ENCODE results near the gene PRLR.

The PRLR gene

DNA sequence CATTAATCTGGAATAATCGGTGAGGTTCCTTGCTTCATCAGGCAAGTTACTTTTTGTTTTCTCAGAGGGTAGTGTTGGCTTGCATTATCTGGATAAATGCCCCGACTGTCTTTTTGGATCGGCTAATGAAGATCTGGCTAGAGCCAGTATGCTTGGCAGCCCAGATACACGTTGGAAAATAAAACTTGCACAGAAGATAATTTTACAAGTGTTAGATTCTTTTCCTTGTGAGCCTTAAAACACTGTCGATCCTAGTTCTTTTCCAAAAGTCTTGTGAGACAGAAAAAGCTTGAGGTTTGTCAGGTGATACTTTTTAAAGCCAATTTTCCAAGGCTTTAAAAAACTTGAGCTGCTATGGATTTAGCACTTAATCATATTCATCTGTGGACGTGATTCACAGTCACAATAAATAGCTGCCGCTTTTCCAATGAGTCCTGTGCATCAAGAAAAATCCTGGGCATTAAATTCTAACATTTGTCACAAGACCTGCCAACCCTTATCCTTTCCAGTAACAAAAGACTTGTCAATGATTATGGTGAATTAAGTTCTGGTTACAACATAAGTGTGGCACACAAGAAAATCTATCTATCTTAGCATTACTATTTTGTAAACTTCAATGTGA lies 68.5 kb downstream of the PRLR start:
- DNase-seq (ENCODE audit: low read depth in 2 of 2): no peak

DNA sequence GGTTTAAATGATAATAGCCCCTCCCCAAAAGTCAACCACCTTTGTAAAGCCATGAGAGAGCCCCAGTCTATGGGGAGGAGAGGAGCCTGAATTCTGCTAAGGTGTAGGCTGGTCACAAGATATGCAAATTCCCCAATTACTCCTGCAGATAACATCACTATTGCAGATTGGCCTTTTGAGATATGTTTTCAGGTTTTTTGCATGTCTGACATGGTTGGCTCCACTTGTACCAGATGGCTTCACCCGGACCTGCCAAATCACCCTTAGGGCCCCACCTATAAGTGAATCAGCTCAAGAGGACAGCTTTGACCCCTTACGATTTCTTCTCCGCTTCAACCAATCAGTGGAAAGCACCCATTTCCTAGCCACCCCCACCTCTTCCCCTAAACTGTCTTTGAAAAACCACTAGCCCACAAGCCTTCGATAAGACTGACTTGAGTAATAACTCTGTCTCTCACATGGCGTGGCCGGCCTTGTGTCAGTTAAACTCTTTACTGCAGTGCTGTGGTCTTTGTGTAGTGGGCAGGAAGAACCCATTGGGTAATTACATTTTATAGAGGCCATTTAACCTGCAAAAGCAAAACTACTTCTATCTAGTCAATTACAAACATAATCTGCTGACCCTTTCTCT lies 69.7 kb downstream of the PRLR start:
- no peak for DNase-seq (ENCODE audit: low read depth in 2 of 2)

DNA sequence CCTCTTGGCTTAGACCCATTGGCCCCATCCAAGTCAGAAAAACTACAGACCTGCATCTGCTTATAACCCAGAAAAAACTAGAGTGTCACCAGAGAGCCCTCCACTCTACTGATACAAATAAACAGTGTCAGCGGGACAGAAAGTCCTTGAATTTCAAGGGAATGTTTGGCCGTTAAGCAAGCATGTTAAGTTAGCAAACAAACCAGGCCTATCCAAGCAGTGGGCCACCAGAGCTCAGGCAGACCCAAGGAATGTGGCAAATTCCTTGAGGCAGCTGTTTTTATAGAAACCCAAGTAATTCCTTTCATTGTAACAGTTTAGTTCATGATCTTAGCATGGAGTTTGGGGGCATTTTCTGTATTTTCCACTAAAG lies 70.9 kb downstream of the PRLR start:
- no peak for DNase-seq (ENCODE audit: low read depth in 2 of 2)

DNA sequence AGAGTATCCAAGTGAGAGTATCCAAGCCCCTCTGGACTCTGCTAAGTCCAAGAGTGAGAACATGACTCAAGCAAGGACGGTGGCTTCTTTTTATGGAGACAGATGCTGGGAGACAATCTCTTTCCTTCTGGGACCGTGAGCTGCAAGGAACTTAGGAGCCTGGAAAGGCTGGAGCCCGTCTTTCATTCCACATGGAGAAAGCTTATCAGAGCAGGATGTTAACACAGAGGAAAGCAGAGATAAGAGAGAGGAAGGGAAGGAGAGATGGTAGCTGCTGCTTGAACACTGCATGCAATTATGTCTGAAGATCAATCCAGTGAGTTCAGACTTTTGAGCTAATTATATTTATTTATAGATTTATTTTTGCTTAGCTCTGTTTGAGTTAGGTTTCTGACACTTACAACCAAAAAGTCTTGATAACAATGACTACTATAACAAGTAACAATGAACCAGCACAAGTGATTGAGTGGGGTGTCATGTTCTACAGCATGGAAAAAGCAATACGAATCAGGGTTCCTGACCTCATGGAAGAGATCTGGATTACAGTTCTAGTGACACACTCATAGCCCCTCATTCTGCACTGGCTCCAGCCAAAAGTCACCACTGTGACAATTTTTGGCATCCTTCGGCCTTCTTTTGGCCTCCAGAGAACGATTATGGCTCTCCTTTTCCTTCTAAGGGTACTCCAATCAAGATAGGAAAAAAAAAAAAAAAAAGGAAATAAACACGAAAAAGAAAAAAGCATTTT lies 71.5 kb downstream of the PRLR start:
- no peak for DNase-seq (ENCODE audit: low read depth in 2 of 2)

DNA sequence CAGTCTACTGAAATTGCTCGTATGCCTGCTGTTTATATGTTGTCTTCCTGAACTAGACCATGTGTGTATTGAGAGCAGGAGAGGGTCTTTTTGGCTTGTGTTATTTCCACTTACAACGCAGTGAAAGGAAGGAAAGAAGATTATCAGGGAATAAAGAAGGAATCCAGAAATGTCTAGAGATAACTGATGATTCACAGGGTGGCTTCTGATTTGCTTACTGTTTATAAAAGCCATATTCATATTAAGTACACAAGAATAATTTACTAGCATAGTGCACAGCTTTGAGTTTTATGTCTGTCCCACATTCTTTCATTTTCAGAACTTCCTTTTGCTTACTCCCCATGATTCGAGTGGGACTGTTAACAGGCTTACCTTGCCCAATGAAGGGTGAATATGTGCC lies 72.1 kb downstream of the PRLR start:
- DNase-seq (ENCODE audit: low read depth in 2 of 2): no peak

DNA sequence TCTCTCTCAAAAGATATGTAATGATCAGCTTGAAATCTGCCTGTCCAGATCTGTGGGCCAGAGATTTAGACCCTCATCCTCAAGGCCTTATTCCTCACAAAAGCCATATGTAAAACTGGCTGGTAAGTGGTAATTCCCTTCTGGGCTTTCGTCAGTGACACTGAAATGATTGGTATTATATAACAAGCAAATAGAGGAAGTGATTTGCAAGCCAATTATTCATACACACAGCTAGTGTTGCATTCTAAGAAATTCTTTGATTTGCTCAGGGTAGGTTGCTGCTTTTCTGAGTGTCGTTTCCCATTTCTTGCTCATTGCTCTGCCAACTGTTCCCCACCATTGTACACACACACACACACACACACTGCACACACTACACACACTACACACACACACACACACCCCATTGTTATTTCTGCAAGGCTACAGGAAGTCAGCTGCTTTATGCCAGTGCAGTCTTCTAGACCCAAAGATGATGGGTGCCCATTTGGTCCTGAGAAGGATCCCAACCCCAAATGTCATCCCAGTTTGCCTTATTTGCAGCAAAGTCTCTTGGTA lies 76.8 kb downstream of the PRLR start:
- DNase-seq (ENCODE audit: low read depth in 2 of 2): no peak

DNA sequence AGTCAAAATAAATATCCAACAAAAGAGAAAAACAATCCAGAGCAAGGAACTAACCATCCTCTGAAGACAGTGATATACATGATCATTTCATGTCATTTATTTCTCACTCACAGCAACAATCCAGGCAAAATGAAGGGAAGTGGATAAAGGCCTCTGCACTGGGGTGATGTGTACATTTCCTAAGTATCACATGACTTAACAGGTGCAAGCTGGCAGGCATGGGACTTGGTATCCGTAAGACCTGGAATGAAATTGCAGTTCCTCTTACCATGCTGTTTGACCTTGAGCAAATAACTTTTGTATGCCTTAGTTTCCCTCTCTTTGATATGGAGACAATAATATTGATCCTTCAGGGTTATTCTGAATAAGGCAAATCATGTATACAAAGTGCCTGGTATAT lies 77.6 kb downstream of the PRLR start:
- DNase-seq (ENCODE audit: low read depth in 2 of 2): no peak

DNA sequence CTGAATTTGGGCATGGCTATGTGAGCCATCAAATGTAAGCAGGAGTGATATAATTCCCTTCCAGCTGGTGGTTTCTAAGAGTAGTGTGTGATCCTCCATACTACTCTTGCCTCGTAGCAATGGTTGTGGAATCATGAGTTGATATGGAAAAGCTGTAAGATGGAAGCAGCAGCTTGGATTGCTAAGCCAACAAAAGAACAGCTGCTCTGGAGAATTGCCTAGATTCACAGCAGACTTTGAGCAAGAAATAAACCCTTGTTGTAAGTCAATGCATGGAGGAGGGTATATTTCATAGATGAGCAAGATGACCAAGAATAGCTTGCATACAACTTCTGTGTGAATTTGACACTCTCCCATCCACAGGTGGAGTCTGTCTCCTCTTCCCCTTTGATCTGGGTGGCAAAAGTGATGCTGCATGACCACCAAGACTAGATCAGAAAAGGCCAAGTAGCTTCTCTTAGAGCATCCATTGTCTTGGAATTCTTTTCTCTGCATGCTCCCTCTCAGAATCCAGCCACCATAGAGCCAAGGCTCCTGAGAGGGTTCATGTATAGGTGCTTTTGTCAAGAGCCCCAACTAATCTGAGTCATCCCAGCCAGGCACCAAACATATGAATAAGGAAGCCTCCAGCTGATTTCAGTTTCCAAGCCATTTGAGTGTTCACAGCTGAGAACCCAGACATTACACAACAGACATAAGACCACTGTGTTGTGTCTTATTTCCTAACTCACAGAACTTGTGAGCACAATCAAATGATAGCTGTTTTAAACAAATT lies 79.0 kb downstream of the PRLR start:
- DNase-seq (ENCODE audit: low read depth in 2 of 2): no peak

DNA sequence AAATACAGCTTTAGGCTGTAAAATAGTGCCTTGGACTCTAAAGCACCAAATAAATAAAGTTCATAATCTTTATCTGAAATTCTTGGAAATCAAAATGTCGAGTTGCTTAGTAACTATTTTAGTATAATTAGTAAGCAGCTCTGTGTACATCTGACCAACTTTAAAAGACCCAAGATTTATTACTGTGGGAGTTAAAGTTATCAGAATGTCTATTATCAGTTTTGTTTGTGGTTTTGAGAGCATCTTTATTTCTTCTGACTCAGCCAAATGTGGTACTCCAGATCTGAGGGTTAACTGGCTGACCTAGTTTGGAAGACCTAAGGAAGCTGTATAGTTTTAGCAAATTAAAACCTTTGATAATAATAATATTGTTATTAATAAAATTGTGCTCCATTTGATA lies 81.2 kb downstream of the PRLR start:
- no peak for DNase-seq (ENCODE audit: low read depth in 2 of 2)

DNA sequence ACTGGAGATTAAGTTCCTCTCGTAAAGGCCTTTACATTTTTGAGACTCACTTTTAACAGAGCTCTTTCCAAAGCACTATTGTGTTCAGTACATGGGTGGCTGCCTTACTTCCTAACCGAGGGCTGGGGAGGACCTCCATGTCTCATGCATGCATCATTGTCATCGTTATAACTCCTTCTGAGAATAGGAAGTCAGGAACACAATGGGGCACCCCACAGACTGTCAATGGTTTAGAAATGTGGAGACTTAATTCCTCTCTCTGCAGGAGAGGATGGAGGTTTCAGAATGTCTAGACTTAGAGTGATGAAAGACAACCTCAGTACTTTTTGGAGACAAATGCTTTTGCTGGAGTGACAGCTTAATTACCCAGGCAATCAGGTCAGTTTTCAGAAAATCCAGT lies 83.9 kb downstream of the PRLR start:
- no peak for DNase-seq (ENCODE audit: low read depth in 2 of 2)

DNA sequence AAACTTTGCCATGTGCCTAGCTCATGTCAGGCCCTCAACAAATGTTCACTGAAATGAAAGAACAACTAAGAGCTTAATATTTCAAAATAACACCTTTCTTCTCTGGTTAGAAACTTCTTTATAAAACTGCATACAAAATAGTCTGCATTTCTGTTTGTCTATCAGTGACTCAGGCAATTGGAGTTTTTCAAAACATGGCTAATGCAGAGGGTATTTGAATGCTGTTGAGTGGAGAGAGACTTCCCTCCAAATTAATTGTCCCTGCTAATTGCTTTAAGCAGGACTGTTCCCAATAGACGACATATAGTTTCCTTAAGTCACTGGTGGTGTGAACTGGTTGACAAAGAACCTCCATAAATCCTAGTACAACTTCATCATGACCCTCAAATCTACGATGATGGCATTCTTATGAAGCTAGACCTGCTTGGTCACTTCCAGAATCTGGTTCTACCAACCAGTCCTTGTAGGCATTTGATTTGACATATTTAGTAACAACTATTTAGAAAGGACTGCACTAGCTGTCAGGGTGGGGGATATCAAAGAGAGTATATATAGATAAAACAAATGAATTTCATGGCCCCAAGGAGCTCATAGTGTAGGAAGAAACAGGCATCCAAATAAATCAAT lies 84.5 kb downstream of the PRLR start:
- DNase-seq (ENCODE audit: low read depth in 2 of 2): no peak

DNA sequence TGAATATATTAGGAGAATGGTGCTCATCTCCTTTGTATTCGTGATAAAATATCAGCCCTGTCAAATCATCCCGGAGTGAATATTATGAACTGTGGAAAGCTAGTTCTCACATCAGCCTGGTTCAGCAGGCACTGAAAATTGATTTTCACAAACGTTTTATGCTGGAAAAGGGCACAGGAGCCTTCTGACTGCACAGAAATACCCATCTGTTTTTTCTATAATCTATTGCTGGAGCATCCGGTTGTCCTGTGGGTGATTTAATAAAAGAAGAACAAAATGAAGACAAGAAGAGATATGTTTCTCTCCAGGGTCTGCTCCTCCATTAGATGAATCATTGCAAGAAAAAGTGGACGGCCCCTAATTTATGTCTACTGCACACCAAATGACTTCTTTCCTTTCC lies 85.3 kb downstream of the PRLR start:
- no peak for DNase-seq (ENCODE audit: low read depth in 2 of 2)

DNA sequence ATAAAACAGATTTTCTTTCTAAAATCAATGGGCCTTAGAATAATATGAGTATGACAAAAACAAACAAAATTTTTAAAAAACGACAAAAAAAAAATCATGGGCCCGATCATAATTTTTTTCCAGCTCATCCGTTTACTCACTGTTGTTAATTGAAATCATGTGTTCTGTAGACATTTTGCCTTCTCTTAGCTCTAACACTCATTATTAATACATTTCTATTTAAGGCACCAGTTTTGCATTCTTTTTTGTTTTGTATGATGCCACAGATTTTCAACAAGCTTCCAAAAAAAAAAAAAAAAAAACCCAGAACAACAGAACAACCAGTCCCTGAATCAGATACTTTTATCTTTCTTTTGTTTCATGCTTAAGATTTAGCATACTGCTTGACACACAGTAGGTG lies 86.4 kb downstream of the PRLR start:
- DNase-seq (ENCODE audit: low read depth in 2 of 2): no peak

DNA sequence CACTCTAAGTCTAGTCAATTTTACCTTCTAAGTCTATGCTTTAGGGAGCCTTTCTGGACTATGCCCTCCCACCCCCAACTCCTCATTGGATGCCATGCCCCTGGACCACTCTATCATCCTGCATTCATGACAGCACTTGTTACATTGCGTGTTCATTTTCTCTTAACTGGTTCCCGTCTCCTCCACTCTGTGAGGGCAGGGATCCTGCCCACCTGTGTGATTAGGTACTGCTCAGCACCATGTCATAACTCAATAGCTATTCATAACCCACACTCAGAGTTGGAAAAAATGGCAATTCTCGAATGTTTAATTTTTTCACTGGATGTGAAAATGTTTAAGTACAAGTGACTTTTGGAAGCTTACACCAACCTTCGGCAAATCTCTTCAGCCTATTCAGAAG lies 88.5 kb downstream of the PRLR start:
- no peak for DNase-seq (ENCODE audit: low read depth in 2 of 2)

DNA sequence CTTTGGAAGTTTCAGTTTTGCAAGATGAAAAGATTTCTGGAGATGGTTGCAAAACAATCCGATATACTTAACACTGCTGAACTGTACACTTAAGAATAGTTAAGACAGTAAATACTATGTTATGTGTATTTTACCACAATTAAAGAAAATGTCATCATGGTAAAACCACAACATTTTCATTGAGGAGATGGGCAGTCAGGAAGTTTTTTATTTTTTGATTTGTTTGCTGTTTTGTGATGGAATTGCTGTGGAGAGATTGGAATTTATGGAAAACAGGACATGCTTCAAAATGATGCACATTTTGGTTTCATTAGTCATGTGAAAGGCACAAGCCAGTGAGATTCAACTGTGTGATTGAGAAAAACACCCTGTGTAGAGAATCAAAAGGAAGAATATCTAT lies 92.1 kb downstream of the PRLR start:
- no peak for DNase-seq (ENCODE audit: low read depth in 2 of 2)

DNA sequence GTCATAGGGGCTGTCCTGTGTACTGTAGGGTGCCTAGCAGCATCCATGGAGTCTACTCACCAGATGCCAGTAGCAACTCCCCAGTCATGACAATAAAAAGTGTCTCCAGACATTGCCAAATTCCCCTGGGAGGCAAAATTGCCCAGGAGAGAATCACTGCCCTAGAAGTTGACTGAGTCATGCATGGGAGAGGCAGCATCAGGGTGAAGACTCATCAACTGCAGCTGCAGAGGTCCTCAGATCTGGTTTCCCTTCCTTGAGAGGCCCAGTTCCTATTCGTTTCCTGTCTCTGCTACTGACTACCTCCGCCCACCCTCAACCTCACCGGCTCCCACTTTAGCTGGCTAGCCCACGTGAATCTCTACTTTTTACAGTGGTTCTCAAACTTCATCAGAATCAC lies 93.9 kb downstream of the PRLR start:
- DNase-seq (ENCODE audit: low read depth in 2 of 2): no peak

DNA sequence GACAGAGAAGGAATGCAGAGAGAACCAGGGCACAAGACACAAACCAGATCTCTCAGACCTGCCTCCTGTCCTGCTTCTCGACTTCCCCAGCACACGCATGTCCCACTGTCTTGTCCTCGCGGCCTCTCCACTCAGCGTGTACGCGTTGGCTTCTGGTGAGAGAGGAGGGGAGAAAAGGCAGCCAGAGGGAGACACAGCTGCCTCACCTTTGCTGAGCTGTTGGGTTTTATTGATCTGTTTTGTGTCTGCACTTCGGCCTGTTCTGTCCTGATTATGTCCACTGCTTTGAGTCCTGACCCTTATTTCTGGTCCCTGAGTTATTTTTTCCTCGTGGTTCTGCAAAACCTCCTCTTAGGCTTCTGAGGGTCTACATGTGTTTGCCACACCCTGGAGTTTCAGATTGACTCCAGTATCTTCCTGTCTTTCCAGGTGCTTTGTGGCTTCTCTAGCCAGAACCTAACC lies 95.0 kb downstream of the PRLR start:
- no peak for DNase-seq (ENCODE audit: low read depth in 2 of 2)

DNA sequence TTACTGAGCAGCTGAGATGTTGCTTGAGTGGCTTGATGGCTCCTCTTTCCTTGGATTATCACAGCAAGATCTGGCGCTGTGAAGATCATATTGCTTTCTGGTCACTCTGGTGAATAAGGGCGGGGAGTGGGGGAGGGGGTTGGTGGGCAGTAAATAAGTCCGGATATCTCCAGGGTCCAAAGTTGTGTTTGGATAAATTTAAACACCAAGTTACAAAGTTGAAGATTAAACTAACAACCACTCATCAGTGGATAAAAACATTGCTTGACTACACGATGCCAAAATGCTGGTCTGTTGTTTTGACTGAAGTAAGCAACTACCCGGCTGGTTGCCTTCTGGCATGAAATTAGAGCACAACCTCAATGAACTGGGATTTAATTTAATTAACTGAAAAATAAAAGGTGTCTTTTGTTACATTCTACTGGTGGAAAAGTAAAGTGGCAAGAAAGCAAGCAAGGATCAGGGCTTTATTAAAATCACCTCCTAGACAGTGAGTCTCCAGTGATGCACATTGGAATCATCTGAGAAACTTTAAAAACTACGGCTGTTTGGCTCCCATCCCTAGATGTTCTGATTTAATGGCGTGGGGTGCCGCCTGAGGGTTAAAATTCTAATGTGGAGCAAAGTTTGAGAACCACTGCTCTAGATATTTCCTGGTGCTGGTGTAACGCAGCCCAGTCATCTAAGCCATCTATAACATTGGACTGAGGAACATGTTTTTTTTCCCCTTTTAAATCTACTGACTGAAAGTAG lies 95.8 kb downstream of the PRLR start:
- DNase-seq (ENCODE audit: low read depth in 2 of 2): no peak

DNA sequence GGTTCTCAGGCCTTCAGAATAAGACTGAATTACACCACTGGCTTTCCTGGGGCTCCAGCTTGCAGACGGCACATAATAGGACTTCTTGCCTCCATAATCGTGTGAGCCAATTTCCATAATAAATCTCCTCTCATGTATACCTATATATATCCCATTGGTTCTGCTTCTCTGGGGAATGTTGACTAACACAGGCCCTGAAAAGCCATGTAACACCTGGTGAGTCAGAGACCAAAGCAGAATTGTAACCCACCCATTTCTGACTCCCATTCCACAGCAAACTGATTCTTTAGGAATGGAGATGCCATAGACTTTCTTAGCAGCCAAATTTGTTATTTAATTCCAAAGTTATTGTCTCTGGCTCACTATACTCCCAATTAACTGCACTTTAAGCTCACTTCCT lies 97.1 kb downstream of the PRLR start:
- no peak for DNase-seq (ENCODE audit: low read depth in 2 of 2)

DNA sequence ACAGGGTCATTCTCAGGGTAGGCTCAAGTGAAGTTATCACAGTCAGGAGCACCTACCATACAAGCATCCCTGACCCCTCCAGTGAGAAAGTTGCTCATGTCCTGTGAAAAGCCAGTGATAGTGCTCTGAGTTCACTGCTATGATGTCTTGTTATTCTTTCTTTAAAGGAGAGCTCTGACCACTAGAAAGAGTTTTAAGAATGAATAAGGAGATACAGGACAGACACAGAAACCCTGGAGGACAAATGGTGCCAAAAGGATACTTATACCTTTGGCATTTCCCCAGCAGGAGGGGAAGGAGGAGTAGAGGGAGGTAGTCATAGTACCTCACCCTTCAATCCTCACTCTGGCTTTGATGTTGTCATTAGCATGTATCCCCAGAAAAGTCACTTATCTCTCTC lies 98.6 kb downstream of the PRLR start:
- no peak for DNase-seq (ENCODE audit: low read depth in 2 of 2)

DNA sequence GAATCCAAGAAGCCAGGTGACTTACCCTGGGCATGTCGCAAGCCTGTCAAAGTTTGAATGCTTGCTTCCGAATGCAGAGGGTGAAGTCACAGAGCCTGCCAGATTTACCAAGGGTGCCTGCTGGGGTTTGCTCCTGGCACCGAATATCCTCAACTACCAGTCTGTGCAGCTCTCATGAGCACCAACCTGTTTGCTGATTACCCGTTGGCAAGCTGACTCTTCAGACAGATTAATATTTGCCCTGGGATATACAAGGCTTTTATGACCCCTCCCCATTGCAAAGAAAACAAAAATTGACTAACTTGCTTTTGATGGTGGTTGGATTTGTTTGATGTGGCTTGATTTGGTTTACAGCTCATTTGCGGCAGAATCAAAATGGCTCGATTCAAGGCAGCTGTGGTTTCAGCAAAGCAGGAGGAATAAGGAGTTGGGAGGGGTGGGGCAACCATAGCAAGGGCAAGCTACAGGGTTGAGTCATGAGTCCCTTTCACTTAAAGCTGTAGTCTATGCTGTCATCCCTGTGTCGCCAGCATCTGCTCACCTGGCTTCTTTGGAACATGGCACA lies 100.3 kb downstream of the PRLR start:
- peak; percentile 9 to 22 for DNase-seq (ENCODE audit: low read depth in 2 of 2)
